ENCODE measurements around the gene TPH2.
A peak's percentile ranks its signal among the peaks of the same experiment; 100 is the strongest.

Gene TPH2

DNA sequence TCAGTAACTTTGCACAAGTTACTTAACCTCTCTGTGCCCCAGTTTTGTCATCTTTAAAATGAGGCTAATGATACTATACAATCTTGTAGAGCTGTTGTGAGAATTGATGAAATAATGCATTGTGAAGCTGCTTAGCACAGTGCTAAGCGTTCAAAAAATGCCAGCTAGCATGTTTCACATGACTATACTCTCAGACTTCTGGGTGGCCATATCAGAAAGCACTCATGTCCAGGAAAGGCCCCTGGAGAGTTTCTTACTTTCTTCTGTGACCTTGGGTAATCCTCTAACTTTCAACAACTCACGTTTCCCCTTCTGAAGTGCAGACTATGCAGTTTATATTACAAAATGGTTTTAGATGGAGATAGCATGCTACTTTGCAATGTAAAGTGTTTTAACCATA is 68.1 kb downstream of the TPH2 start:
- TF ChIP-seq, protein P1, sequence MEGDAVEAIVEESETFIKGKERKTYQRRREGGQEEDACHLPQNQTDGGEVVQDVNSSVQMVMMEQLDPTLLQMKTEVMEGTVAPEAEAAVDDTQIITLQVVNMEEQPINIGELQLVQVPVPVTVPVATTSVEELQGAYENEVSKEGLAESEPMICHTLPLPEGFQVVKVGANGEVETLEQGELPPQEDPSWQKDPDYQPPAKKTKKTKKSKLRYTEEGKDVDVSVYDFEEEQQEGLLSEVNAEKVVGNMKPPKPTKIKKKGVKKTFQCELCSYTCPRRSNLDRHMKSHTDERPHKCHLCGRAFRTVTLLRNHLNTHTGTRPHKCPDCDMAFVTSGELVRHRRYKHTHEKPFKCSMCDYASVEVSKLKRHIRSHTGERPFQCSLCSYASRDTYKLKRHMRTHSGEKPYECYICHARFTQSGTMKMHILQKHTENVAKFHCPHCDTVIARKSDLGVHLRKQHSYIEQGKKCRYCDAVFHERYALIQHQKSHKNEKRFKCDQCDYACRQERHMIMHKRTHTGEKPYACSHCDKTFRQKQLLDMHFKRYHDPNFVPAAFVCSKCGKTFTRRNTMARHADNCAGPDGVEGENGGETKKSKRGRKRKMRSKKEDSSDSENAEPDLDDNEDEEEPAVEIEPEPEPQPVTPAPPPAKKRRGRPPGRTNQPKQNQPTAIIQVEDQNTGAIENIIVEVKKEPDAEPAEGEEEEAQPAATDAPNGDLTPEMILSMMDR (IDR thresholded peaks at IDR 0.05; ENCODE audit: low read length, missing control alignments): no peak
- no peak for DNase-seq (ENCODE audit: low read depth)
- no peak overlapping the region for H3K4me3 ChIP-seq (replicated peaks; ENCODE audit: low read depth, low read length)

DNA sequence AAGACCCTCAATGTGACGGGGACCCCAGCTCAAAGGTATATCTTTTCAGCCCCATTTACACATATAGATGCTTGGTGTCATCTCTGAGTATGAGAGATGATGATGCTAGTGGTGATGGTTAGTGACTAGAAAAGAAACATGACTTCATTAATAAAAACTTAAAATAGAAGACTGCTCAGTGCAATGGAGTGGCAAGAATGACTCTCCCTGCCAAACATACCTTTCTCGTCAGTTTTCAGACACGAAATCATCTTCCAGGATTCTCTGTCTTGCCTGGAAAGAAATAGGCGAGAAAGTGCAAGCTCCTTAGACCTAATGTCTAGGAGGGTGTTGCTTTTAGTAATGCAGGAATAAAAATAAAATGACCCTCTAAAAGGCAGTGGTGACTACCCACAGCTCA is 71.7 kb downstream of the TPH2 start:
- TF ChIP-seq, protein P1 (IDR thresholded peaks at IDR 0.05; ENCODE audit: low read length, missing control alignments): no peak
- no peak for DNase-seq (ENCODE audit: low read depth)
- H3K4me3 ChIP-seq (replicated peaks; ENCODE audit: low read depth, low read length): no peak overlapping the region

DNA sequence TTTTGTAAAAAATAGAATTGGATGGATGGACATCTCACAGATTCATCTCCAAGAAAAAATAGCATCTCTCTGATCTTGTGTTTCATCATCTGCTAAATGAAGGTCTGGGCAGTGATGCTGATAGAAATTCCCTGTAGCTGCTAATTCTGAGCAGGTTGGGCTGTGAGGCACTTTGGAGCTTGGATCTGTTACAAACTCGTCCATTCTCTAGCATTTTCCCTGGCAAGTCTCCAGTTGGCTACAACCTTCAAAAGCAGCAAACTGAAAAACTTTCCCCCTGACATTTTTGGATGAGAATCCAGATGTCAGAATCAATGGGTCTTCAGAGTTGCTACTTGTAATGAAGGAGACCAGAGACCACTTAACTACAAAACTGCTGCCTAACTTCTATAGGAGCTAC is 72.7 kb downstream of the TPH2 start:
- TF ChIP-seq, protein P1 (IDR thresholded peaks at IDR 0.05; ENCODE audit: low read length, missing control alignments): no peak
- DNase-seq (ENCODE audit: low read depth): peak; percentile 11
- H3K4me3 ChIP-seq (replicated peaks; ENCODE audit: low read depth, low read length): no peak overlapping the region

DNA sequence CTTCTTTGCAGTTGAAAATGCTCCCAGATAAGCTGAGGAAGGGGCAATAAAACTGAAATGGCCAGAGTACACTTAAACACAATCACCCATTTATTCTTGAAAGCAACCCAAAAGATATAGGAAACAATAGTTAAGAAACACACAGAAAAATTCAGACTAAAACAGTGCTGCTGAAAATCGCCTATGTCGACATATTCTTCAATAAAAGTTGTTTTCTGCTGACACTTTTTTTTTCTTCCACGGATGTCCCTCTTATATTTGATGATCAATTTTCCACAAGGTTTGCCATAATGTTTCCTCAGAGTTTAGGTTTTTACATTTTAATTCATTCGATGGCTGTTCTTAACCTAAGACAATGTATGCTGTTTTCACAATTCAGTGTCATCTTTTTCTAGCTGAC is 74.2 kb downstream of the TPH2 start:
- DNase-seq (ENCODE audit: low read depth): no peak
- H3K4me3 ChIP-seq (replicated peaks; ENCODE audit: low read depth, low read length): no peak overlapping the region
- TF ChIP-seq, protein P1 (IDR thresholded peaks at IDR 0.05; ENCODE audit: low read length, missing control alignments): no peak

DNA sequence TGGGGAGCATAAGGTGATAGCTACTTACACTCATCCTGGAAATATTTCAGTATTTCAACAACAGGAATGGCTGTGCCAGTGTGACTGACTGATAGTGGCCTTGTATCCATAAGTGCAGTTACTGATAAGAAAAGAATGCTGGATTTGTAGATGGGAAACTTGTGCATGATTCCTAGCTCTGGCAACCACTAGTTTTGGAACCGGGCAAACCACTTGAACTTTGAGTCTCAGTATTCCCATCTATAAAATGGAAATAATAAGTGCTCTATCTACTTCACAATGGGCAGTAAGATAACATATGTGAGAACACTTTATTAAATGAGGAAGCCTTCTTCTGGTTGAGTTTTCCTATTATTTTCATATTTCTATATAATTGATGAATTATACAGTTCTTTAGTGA is 77.2 kb downstream of the TPH2 start:
- no peak for DNase-seq (ENCODE audit: low read depth)
- H3K4me3 ChIP-seq (replicated peaks; ENCODE audit: low read depth, low read length): no peak overlapping the region
- TF ChIP-seq, protein P1 (IDR thresholded peaks at IDR 0.05; ENCODE audit: low read length, missing control alignments): no peak

DNA sequence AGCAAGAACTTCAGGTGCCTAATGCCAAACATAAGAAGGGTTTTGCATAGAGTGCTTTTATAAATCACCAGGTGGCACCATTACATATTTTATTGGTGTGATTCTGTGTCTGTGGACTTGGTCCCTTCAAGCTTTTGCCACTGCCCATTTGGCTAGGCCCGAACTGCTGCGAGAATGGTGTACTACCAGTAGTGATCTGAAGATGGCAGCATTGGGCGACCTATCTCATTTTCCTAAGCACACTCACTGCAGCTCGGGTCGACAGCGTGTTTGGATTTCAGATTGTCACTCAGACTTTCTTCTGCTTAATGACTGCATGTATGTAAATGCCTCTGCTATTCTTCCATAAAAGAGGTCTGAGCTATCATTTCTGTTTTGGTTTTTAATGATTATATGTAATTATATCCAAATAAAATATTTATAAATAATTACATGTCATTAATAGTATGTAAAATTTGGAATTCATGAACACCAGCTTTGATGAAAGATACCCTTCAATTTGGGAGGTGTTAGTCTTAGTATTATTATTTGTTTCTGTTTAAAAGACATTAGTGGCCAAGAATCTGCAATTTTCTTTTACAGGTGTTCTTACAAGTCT is 78.5 kb downstream of the TPH2 start:
- peak; percentile 81 for DNase-seq (ENCODE audit: low read depth)
- H3K4me3 ChIP-seq (replicated peaks; ENCODE audit: low read depth, low read length): no peak overlapping the region
- TF ChIP-seq, protein P1 (IDR thresholded peaks at IDR 0.05; ENCODE audit: low read length, missing control alignments): peak; percentile 87

DNA sequence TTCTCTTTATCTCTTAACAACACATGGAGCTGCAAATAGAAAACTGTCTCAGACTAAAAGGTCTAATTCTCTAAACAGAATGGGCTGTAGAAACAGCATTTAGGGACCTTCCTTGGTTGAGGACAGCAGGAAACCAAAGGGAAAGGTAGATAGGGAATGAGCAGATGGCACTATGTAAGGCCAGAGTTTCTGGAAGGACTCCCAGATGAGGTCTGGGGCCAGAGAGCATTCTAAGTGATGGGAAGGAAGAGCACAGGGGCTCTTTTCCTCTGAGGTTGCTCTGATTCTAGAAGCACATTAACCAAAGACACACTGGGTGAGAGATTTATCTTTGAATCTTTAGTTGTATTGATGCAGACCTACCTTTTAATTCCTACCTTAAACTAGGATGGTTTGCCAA is 79.4 kb downstream of the TPH2 start:
- TF ChIP-seq, protein P1 (IDR thresholded peaks at IDR 0.05; ENCODE audit: low read length, missing control alignments): no peak
- no peak for DNase-seq (ENCODE audit: low read depth)
- no peak overlapping the region for H3K4me3 ChIP-seq (replicated peaks; ENCODE audit: low read depth, low read length)

Data from fibroblast of pulmonary artery (primary cell).